NT2/D1 (cell line): ENCODE measurements around the gene EFCAB8.

ENCODE experiments used
- SUZ12 ChIP-seq: IDR thresholded peaks from 2 replicates; pipeline ENCODE4 v1.6.1; 2011; ENCODE audit not compliant: insufficient read length, insufficient read depth; ENCODE audit errors: extremely low read depth
- ZNF274 ChIP-seq: IDR thresholded peaks from 2 replicates; pipeline ENCODE4 v1.6.1; 2011; ENCODE audit warnings: mild to moderate bottlenecking, low read depth, low read length

DNA sequence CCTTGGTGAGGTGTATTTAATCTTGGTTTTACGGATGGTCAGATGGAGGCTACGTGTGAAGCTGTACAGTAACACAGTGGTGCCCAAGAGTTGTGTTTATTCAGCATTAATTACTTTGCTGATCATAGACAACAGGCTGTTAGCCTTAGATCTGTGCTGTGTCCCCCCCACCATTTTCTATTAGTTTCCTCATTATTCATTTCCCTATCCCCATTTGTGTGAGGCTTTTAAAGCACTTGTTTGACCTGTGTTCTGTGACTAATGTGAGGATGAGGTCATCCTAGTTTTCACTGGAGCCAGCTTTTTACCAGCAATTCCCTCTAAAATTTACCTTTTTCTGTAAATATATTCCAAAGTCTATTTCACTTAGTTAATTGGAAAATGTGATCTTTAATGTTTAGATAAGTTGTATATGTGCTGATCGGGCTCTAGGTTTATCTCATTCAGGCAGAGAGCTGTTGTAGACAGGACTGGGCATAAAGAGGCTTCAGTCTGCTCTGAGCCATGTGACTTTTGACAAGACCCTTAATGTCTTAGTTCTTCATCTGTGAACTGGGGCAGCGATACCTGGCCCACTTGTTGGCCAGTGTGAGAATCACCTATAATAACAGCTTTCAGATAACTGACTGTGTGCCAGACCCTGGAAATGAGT is 30.6 kb upstream of the EFCAB8 start:
- TF ChIP-seq ZNF274 (no peak), SUZ12 (no peak)
